ENCODE measurements around the gene RLN3. TPM values are rescaled to one million over a fixed set of nuclear protein-coding genes. Genes with fewer than 3 reads are reported as not detected.

RLN3 gene
- total and polyA plus RNA-seq, 9 of the 15 experiments (the other 6 are each of a cell fraction or from before 2014, with no cell fraction given): 0.31 to 1.2 (median 0.71) TPM; not detected in 6

DNA sequence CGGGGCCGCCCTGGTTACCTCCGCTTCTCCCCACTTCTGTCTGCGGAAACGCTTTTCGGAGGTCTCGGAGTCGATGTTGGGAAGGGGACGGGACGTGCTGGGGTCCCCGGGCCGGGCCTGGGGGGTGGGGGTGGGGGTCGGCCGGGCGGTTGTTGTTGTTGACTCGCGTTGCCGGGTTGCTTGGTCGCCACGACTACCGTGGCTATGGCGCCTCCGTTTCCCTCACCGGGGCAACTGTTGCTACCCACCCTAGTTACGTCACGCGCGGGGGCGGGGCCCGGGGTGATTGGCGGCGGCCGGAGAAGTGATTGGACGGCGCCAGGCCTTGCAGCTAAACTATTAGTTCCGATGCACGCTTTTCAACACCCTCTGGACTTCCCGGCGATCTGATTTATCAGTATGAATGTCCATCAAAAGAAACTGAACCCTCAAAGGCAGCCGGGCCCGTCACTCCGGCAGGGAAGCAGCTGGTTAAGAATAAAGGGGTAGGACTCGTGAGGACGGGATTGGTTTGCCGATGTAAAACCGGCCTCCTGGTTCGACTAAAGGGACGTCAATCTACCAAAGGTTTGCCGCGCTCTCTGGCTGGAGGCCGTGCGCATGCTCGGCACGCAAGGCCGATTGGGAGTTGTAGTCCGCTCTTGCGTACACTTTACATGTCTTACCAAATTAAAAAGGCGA, 21.7 kb upstream of the RLN3 start, which contains the start of gene RFX1:
Gene RFX1 (minus strand): TSS at position 236 of the 681 bp plus-strand sequence. CDS start 12,477 bp downstream, outside the sequence.
- Histone ChIP-seq H3K4me3 (peak within 1 kb of the TSS; percentile 82), H4K20me1 (replicated peaks; ENCODE audit: control insufficient read depth, insufficient read depth, low read length) (no peaks in the 10 kb centered on the region), H3K27ac (ENCODE audit: extremely low read depth, low read depth, low read length) (peak within 1 kb of the TSS; percentile 100), H3K9me1 (ENCODE audit: control insufficient read depth, insufficient read depth, low read length) (no peaks in the 10 kb centered on the region), H3K4me2 (ENCODE audit: insufficient read depth, low read length) (peak within 1 kb of the TSS; percentile 98), H3K36me3 (ENCODE audit: control insufficient read depth, insufficient read depth, low read length) (peaks cover 4% of the 10 kb centered on the region; the same call in 1 of the 3 replicates), H3K27me3 (ENCODE audit: control insufficient read depth in 2 of 2, insufficient read depth in 2 of 2, low read length in 2 of 2) (no peaks in the 10 kb centered on the region), H3K4me1 (replicated peaks in 1 of 2; ENCODE audit: control insufficient read depth in 2 of 2, insufficient read depth in 2 of 2, low read length in 2 of 2) (peaks cover 45 to 46% of the 10 kb centered on the region in 2 experiments), H2AFZ (ENCODE audit: low read depth, low read length) (peak within 1 kb of the TSS; percentile 97), H3K9ac (ENCODE audit: insufficient read depth in 1 of 2, low read depth in 2 of 2, low read length in 2 of 2) (peak within 1 kb of the TSS; percentile 93 to 99), H3K9me3 (replicated peaks; ENCODE audit: control insufficient read depth, insufficient read depth, low read depth, low read length) (no peaks in the 10 kb centered on the region), H3K79me2 (ENCODE audit: control insufficient read depth, insufficient read depth, low read length) (peaks cover 38% of the 10 kb centered on the region)
- intact Hi-C loops (cut with micrococcal nuclease): no loop called here
- ChIA-PET CTCF (ENCODE audit: low intra/inter-chr PET ratio) (no interaction called here), POLR2A (interaction anchor here (0.6 to 2.3 kb wide), 22 partner anchors 8 to 1829 kb away, joined by 3 to 15 read pairs (median 7); partner anchors contain the start of genes DCAF15, IL27RA and RLN3)
- peak; percentile 86 for ATAC-seq
- FAIRE-seq: peak; percentile 93
- in situ Hi-C loops (cut with MboI): no loop called here
- BruUV-seq (replicated peaks): no TSS peak
- WGBS (ENCODE audit: insufficient coverage, low coverage, missing lambda C conversion rate): under 1% methylated on average over 47 of the region's 58 CpGs
- DNase-seq (ENCODE audit: extremely low read depth in 1 of 4, low spot score in 3 of 4): peak; percentile 75 to 98 (median 84)
- TF ChIP-seq ZNF239 (CRISPR knock-in tag; IDR thresholded peaks at IDR 0.05) (no peak), MEF2A (IDR thresholded peaks at IDR 0.05; ENCODE audit: control insufficient read depth, low read depth, low read length) (0 out of 2 replicates have a peak, but pooled peaks have one; percentile 21), JUND (IDR thresholded peaks at IDR 0.05; ENCODE audit: borderline replicate concordance, low read depth, low read length) (peak; percentile 20; the same call in 1 of the 2 replicates), JUND (tag; IDR thresholded peaks at IDR 0.05; ENCODE audit: borderline replicate concordance, low read depth, low read length) (no peak; the same call in 2 of the 3 replicates), LEF1 (IDR thresholded peaks at IDR 0.05) (peak; percentile 27; the same call in 1 of the 2 replicates), HCFC1 (IDR thresholded peaks at IDR 0.05; ENCODE audit: low read depth, low read length) (peak; percentile 94), CBX2 (IDR thresholded peaks at IDR 0.05; ENCODE audit: insufficient read depth, low read length, poor library complexity, severe bottlenecking) (no peak), HDGF (IDR thresholded peaks at IDR 0.05) (no peak), PREB (CRISPR knock-in tag; IDR thresholded peaks at IDR 0.05) (no peak), MAX (CRISPR knock-in tag; IDR thresholded peaks at IDR 0.05) (no peak), PCBP2 (IDR thresholded peaks at IDR 0.05; ENCODE audit: low read depth, low read length, poor library complexity, severe bottlenecking) (no peak), POU5F1 (IDR thresholded peaks at IDR 0.05; ENCODE audit: borderline replicate concordance, low read depth, low read length, partially characterized antibody) (no peak), C11orf30 (IDR thresholded peaks at IDR 0.05; ENCODE audit: low read depth) (no peak)
- TF ChIP-seq, protein P1, sequence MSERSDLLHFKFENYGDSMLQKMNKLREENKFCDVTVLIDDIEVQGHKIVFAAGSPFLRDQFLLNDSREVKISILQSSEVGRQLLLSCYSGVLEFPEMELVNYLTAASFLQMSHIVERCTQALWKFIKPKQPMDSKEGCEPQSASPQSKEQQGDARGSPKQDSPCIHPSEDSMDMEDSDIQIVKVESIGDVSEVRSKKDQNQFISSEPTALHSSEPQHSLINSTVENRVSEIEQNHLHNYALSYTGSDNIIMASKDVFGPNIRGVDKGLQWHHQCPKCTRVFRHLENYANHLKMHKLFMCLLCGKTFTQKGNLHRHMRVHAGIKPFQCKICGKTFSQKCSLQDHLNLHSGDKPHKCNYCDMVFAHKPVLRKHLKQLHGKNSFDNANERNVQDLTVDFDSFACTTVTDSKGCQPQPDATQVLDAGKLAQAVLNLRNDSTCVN (CRISPR knock-in tag; IDR thresholded peaks at IDR 0.05): no peak
- TF ChIP-seq, protein P2, sequence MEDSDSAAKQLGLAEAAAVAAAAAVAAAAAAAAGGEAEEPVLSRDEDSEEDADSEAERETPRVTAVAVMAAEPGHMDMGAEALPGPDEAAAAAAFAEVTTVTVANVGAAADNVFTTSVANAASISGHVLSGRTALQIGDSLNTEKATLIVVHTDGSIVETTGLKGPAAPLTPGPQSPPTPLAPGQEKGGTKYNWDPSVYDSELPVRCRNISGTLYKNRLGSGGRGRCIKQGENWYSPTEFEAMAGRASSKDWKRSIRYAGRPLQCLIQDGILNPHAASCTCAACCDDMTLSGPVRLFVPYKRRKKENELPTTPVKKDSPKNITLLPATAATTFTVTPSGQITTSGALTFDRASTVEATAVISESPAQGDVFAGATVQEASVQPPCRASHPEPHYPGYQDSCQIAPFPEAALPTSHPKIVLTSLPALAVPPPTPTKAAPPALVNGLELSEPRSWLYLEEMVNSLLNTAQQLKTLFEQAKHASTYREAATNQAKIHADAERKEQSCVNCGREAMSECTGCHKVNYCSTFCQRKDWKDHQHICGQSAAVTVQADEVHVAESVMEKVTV (CRISPR knock-in tag; IDR thresholded peaks at IDR 0.05): no peak
- TF ChIP-seq, protein P3, sequence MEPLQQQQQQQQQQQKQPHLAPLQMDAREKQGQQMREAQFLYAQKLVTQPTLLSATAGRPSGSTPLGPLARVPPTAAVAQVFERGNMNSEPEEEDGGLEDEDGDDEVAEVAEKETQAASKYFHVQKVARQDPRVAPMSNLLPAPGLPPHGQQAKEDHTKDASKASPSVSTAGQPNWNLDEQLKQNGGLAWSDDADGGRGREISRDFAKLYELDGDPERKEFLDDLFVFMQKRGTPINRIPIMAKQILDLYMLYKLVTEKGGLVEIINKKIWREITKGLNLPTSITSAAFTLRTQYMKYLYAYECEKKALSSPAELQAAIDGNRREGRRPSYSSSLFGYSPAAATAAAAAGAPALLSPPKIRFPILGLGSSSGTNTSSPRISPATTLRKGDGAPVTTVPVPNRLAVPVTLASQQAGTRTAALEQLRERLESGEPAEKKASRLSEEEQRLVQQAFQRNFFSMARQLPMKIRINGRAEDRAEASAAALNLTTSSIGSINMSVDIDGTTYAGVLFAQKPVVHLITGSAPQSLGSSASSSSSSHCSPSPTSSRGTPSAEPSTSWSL (CRISPR knock-in tag; IDR thresholded peaks at IDR 0.05; ENCODE audit: borderline replicate concordance): no peak

Measured in K562 (cell line).